Trophoblast cell (in vitro differentiated cells and primary cell): ENCODE measurements around the gene YOD1.
A peak's percentile ranks its signal among the peaks of the same experiment; 100 is the strongest.

Experiments used
- DNase-seq, 2 donors: peaks; one replicate each; pipeline ENCODE4 v3.0.0-alpha.2; 2016
- H2AFZ ChIP-seq: 2 replicates; pipeline ENCODE4 v1.6.1; 2013; ENCODE audit warnings: low read length, moderate library complexity, mild to moderate bottlenecking; ENCODE audit not compliant: insufficient read depth, poor library complexity
- H2AK5ac ChIP-seq: 2 replicates; pipeline ENCODE4 v1.6.1; 2013; ENCODE audit warnings: mild to moderate bottlenecking, low read length
- H2BK120ac ChIP-seq: 2 replicates; pipeline ENCODE4 v1.6.1; 2013; ENCODE audit warnings: low read length, mild to moderate bottlenecking, moderate library complexity; ENCODE audit not compliant: insufficient read depth, poor library complexity
- H2BK12ac ChIP-seq: 2 replicates; pipeline ENCODE4 v1.6.1; 2013; ENCODE audit warnings: mild to moderate bottlenecking, low read length, moderate library complexity
- H2BK5ac ChIP-seq: 2 replicates; pipeline ENCODE4 v1.6.1; 2013; ENCODE audit warnings: low read length, low read depth, moderate library complexity, mild to moderate bottlenecking; ENCODE audit not compliant: poor library complexity
- H3K14ac ChIP-seq: 2 replicates; pipeline ENCODE4 v1.6.1; 2013; ENCODE audit warnings: mild to moderate bottlenecking, low read length
- H3K18ac ChIP-seq: 2 replicates; pipeline ENCODE4 v1.6.1; 2013; ENCODE audit warnings: mild to moderate bottlenecking, low read length
- H3K23ac ChIP-seq: 2 replicates; pipeline ENCODE4 v1.6.1; 2013; ENCODE audit warnings: low read length
- H3K27ac ChIP-seq: 2 replicates; pipeline ENCODE4 v1.5.1; 2013; ENCODE audit warnings: low read depth, mild to moderate bottlenecking, inconsistent platforms, low read length, moderate library complexity
- H3K27me3 ChIP-seq: 2 replicates; pipeline ENCODE4 v1.6.1; 2013; ENCODE audit warnings: inconsistent platforms, mild to moderate bottlenecking, low read length, moderate library complexity; ENCODE audit not compliant: insufficient read depth
- H3K36me3 ChIP-seq, 2 experiments: 1 replicate in 1 of 2; 2 replicates in 1 of 2; pipeline ENCODE4 v1.6.1; 2013; ENCODE audit warnings: low read length in 2 of 2, mild to moderate bottlenecking in 2 of 2, moderate library complexity in 1 of 2; ENCODE audit not compliant: insufficient read depth in 2 of 2, control insufficient read depth in 1 of 2
- H3K4ac ChIP-seq: 2 replicates; pipeline ENCODE4 v1.6.1; 2013; ENCODE audit warnings: low read depth, mild to moderate bottlenecking, low read length, moderate library complexity
- H3K4me1 ChIP-seq, 2 experiments: 1 replicate in 1 of 2; 2 replicates in 1 of 2; pipeline ENCODE4 v1.6.1; 2013; ENCODE audit warnings: low read length in 2 of 2, mild to moderate bottlenecking in 2 of 2, moderate library complexity in 1 of 2; ENCODE audit not compliant: insufficient read depth in 2 of 2, control insufficient read depth in 1 of 2
- H3K4me2 ChIP-seq: 2 replicates; pipeline ENCODE4 v1.6.1; 2013; ENCODE audit warnings: inconsistent platforms, mild to moderate bottlenecking, low read length, moderate library complexity
- H3K4me3 ChIP-seq: 2 replicates; pipeline ENCODE4 v1.5.1; 2013; ENCODE audit warnings: mild to moderate bottlenecking, low read depth, low read length, inconsistent platforms
- H3K79me1 ChIP-seq: one replicate; pipeline ENCODE4 v1.6.1; 2013; ENCODE audit warnings: low read length
- H3K79me2 ChIP-seq: 2 replicates; pipeline ENCODE4 v1.6.1; 2013; ENCODE audit warnings: low read length, mild to moderate bottlenecking; ENCODE audit not compliant: control insufficient read depth, insufficient read depth, poor library complexity
- H3K9ac ChIP-seq: 2 replicates; pipeline ENCODE4 v1.6.1; 2013; ENCODE audit warnings: mild to moderate bottlenecking, low read length
- H3K9me3 ChIP-seq: 2 replicates; pipeline ENCODE4 v1.6.1; 2013; ENCODE audit warnings: low read depth, mild to moderate bottlenecking, control low read depth, inconsistent platforms, low read length; ENCODE audit not compliant: insufficient read depth
- H4K12ac ChIP-seq: 2 replicates; pipeline ENCODE4 v1.6.1; 2013; ENCODE audit warnings: low read depth, mild to moderate bottlenecking, low read length, moderate library complexity
- H4K8ac ChIP-seq: 2 replicates; pipeline ENCODE4 v1.6.1; 2013; ENCODE audit warnings: low read depth, mild to moderate bottlenecking, low read length, moderate library complexity
- H4K91ac ChIP-seq: one replicate; pipeline ENCODE4 v1.6.1; 2013; ENCODE audit warnings: low read depth, mild to moderate bottlenecking, low read length, moderate library complexity
- WGBS: extraction: QIAGEN DNeasy Blood & Tissue Kit; methylation state at CpG from one replicate; pipeline ENCODE4 v1.1.7; 2013; ENCODE audit warnings: missing lambda C conversion rate; ENCODE audit not compliant: insufficient read length, insufficient coverage; ENCODE audit errors: extremely low coverage; 5-methylcytosine and 5-hydroxymethylcytosine counted together

YOD1 gene

DNA sequence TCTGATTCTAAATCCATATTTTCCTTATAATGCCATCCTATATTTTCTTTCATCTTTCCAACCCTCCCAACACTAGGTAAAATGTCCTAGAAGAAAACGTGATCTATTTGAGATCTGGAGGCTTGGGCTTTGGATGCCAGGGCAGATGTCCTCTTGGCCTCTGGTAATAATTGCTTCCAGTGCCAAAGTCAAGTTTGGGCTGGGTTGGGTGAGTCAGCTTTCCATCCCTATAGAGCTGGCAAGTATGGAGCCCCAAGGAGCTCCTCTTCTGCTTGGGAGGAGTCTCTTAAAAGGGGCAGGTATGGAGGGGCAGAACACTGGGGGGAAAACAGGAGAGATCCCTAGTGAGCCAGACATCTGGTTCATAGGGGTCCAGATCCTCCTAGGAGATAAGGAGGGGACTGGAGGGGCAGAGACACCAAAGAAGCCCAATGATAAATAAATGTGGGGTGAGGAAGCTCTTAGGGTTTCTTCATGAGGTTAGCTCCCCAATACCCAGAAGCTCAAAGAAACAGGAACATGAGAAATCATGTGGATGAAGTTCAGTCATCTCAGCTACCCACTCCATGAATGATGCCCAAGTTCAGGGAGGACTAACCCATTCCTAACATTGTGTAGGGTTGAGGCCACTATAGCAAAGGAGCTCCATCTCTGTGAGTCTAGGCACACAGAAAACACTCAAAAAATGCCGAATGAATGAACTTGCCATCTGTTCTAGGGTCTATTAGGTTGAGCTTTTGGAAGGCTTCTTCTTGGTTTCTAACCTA lies 21.9 kb downstream of the YOD1 start:
- Histone ChIP-seq H3K23ac (no peak overlapping the region), H3K79me2 (no peaks in the 10 kb centered on the region), H3K4me2 (no peak overlapping the region), H3K4ac (no peak overlapping the region), H2BK5ac (no peak overlapping the region), H3K18ac (no peak overlapping the region), H3K9me3 (no peaks in the 10 kb centered on the region), H2BK12ac (no peak overlapping the region), H4K8ac (no peak overlapping the region), H3K14ac (no peak overlapping the region), H2AK5ac (no peak overlapping the region), H3K4me1 (peaks cover 9 to 10% of the 10 kb centered on the region in 2 experiments), H4K12ac (no peak overlapping the region), H3K27ac (no peak overlapping the region), H3K36me3 (no peaks in the 10 kb centered on the region), H2BK120ac (no peak overlapping the region), H4K91ac (no peak overlapping the region), H3K27me3 (no peaks in the 10 kb centered on the region), H3K79me1 (peaks cover 2% of the 10 kb centered on the region), H3K9ac (no peak overlapping the region), H3K4me3 (no peak overlapping the region), H2AFZ (no peak overlapping the region)
- DNase-seq = no peak
- WGBS = no CpG with 5 or more reads among the region's 2 CpGs

DNA sequence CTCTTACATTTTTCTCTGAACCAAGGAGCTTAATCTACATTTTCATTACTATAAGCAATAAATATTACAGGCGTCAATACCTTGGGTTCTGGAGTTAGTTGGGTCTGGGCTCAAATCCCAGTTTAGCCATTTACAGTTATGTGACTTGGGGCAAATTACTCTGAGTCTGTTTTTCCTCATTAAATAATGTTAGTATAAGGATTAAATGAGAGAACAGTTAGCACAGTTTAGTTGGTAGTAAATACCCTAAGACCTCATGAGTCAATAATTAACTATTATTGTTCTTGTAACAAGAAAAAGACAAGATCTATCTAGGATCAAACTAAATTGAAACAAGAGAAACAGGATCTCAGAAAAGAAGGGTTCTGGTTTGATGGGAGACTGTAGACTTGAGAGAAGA lies 23.1 kb downstream of the YOD1 start:
- no peak overlapping the region for H3K4ac ChIP-seq
- no peaks in the 10 kb centered on the region for H3K27me3 ChIP-seq
- H3K36me3 ChIP-seq = no peaks in the 10 kb centered on the region
- H3K14ac ChIP-seq = no peak overlapping the region
- no peak overlapping the region for H2BK12ac ChIP-seq
- H3K9ac ChIP-seq = no peak overlapping the region
- no peak overlapping the region for H3K23ac ChIP-seq
- H2BK120ac ChIP-seq = no peak overlapping the region
- H4K8ac ChIP-seq = no peak overlapping the region
- H3K9me3 ChIP-seq = no peaks in the 10 kb centered on the region
- H2AK5ac ChIP-seq = no peak overlapping the region
- H3K79me1 ChIP-seq = peaks cover 2% of the 10 kb centered on the region
- DNase-seq = no peak
- no peak overlapping the region for H4K91ac ChIP-seq
- H3K79me2 ChIP-seq = no peaks in the 10 kb centered on the region
- no peak overlapping the region for H2AFZ ChIP-seq
- H2BK5ac ChIP-seq = no peak overlapping the region
- H3K27ac ChIP-seq = no peak overlapping the region
- H3K4me1 ChIP-seq = peaks cover 9 to 10% of the 10 kb centered on the region in 2 experiments
- no CpG with 5 or more reads among the region's 1 CpG for WGBS
- no peak overlapping the region for H4K12ac ChIP-seq
- H3K18ac ChIP-seq = no peak overlapping the region
- no peak overlapping the region for H3K4me2 ChIP-seq
- H3K4me3 ChIP-seq = no peak overlapping the region

DNA sequence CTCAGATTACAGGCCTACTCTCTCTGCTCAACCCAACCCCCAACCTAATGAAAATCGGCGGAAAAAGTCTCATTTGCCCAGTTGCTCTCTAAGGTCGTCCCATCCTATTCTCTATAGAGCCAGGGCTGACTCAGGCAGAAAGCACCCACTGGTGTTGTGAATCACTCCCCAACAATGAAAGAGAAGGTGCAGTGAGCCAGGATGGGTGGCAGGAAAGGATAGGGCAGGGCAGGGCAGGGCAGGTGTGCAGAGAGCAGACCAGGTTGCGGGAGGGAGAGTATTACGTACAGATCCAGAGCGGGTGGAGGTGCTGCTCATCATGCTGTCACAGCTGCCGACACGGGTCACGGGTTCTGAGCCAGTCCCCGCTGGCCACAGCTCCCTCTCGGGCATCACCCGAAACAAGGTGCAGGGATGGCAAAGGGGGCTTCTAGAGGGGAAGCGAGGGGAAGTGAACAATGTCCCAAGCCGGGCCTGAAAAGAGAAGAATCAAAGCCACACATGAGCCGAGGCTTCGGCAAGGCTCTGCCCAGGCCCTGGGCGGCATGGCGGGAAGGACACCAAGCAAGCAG lies 23.7 kb downstream of the YOD1 start:
- Histone ChIP-seq H2BK12ac (no peak overlapping the region), H3K4me2 (no peak overlapping the region), H3K14ac (no peak overlapping the region), H3K4me3 (no peak overlapping the region), H3K18ac (no peak overlapping the region), H4K8ac (no peak overlapping the region), H4K12ac (no peak overlapping the region), H2BK5ac (no peak overlapping the region), H3K27ac (no peak overlapping the region), H2BK120ac (no peak overlapping the region), H3K36me3 (no peaks in the 10 kb centered on the region), H3K9me3 (no peaks in the 10 kb centered on the region), H4K91ac (no peak overlapping the region), H2AK5ac (no peak overlapping the region), H3K4ac (no peak overlapping the region), H3K79me1 (peaks cover 2% of the 10 kb centered on the region), H3K27me3 (no peaks in the 10 kb centered on the region), H3K4me1 (peaks cover 8 to 9% of the 10 kb centered on the region in 2 experiments), H2AFZ (no peak overlapping the region), H3K79me2 (no peaks in the 10 kb centered on the region), H3K9ac (no peak overlapping the region), H3K23ac (no peak overlapping the region)
- peak; percentile 76 to 78 for DNase-seq
- WGBS = no CpG with 5 or more reads among the region's 18 CpGs

DNA sequence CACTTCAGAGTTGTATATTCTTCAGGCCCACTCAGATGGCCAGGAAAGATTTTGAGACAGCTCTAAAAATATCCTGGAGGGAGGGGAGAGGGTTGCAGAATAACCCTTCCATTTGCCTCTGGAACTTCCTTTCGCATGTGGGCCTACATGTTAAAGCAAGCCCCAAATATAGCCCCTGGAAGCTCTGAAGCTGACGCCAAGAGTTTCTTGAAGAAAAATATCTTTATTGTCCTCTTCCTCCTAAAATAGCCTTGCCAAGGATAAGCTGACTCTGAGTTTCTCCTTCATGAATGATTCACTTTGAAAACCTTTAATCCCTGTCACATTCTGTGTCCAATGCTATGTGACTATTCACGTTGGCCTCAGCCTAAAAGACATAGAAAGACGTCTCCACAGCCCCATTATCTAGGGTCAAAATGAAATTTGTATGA lies 24.9 kb downstream of the YOD1 start:
- no peak overlapping the region for H2AFZ ChIP-seq
- no peaks in the 10 kb centered on the region for H3K79me2 ChIP-seq
- no peak overlapping the region for H3K4ac ChIP-seq
- H2BK5ac ChIP-seq = no peak overlapping the region
- H2AK5ac ChIP-seq = no peak overlapping the region
- no peak overlapping the region for H2BK12ac ChIP-seq
- no peak overlapping the region for H3K27ac ChIP-seq
- H3K79me1 ChIP-seq = peaks cover 2% of the 10 kb centered on the region
- no peak overlapping the region for H3K4me3 ChIP-seq
- H3K4me1 ChIP-seq = peaks cover 7 to 9% of the 10 kb centered on the region in 2 experiments
- no peak for DNase-seq
- no peak overlapping the region for H3K4me2 ChIP-seq
- H4K12ac ChIP-seq = no peak overlapping the region
- WGBS = no CpG with 5 or more reads among the region's 4 CpGs
- H3K27me3 ChIP-seq = no peaks in the 10 kb centered on the region
- no peaks in the 10 kb centered on the region for H3K9me3 ChIP-seq
- H4K8ac ChIP-seq = no peak overlapping the region
- H3K18ac ChIP-seq = no peak overlapping the region
- no peak overlapping the region for H4K91ac ChIP-seq
- H3K36me3 ChIP-seq = no peaks in the 10 kb centered on the region
- no peak overlapping the region for H2BK120ac ChIP-seq
- H3K9ac ChIP-seq = no peak overlapping the region
- H3K23ac ChIP-seq = no peak overlapping the region
- no peak overlapping the region for H3K14ac ChIP-seq
